ENCODE data around the gene SETD1A. TPM values are rescaled to one million over a fixed set of nuclear protein-coding genes. Genes with fewer than 3 reads are reported as not detected.

SETD1A gene
- total RNA-seq, 1 donor from 2014 or later: 18.0 TPM

GRCh38 chr16:31006086-31006385, 48.5 kb downstream of the SETD1A start:
- Mint-ChIP-seq H3K36me3 (ENCODE audit: low read depth) (no peaks in the 10 kb centered on the region), H3K4me3 (ENCODE audit: unreplicated experiment) (no peak overlapping the region), H3K9me3 (ENCODE audit: low read depth) (no peaks in the 10 kb centered on the region), H3K27me3 (ENCODE audit: low read depth) (no peaks in the 10 kb centered on the region), H3K27ac (ENCODE audit: unreplicated experiment) (no peak overlapping the region), H3K4me1 (ENCODE audit: low read depth) (peaks cover 12% of the 10 kb centered on the region)
- no peak for TF ChIP-seq CTCF (IDR thresholded peaks at IDR 0.05)
- no peak for DNase-seq (ENCODE audit: low spot score)

GRCh38 chr16:31006589-31006988, 49.0 kb downstream of the SETD1A start:
- Mint-ChIP-seq H3K9me3 (ENCODE audit: low read depth) (no peaks in the 10 kb centered on the region), H3K27ac (ENCODE audit: unreplicated experiment) (no peak overlapping the region), H3K36me3 (ENCODE audit: low read depth) (no peaks in the 10 kb centered on the region), H3K4me3 (ENCODE audit: unreplicated experiment) (no peak overlapping the region), H3K27me3 (ENCODE audit: low read depth) (peaks cover 2% of the 10 kb centered on the region), H3K4me1 (ENCODE audit: low read depth) (peaks cover 18% of the 10 kb centered on the region)
- TF ChIP-seq CTCF (IDR thresholded peaks at IDR 0.05): no peak
- no peak for DNase-seq (ENCODE audit: low spot score)

GRCh38 chr16:31007684-31008083, 50.1 kb downstream of the SETD1A start:
- DNase-seq (ENCODE audit: low spot score): no peak
- no peak for TF ChIP-seq CTCF (IDR thresholded peaks at IDR 0.05)
- Mint-ChIP-seq H3K27me3 (ENCODE audit: low read depth) (peaks cover 6% of the 10 kb centered on the region), H3K4me3 (ENCODE audit: unreplicated experiment) (no peak overlapping the region), H3K36me3 (ENCODE audit: low read depth) (no peaks in the 10 kb centered on the region), H3K9me3 (ENCODE audit: low read depth) (no peaks in the 10 kb centered on the region), H3K4me1 (ENCODE audit: low read depth) (peaks cover 20% of the 10 kb centered on the region), H3K27ac (ENCODE audit: unreplicated experiment) (no peak overlapping the region)

- peaks cover 20% of the 10 kb centered on the region for H3K4me1 Mint-ChIP-seq (ENCODE audit: low read depth)
- no peaks in the 10 kb centered on the region for H3K36me3 Mint-ChIP-seq (ENCODE audit: low read depth)
- no peak overlapping the region for H3K4me3 Mint-ChIP-seq (ENCODE audit: unreplicated experiment)
- no peak for DNase-seq (ENCODE audit: low spot score)
- no peak for TF ChIP-seq CTCF (IDR thresholded peaks at IDR 0.05)
- H3K27me3 Mint-ChIP-seq (ENCODE audit: low read depth): peaks cover 6% of the 10 kb centered on the region
- peak overlapping the region; percentile 27 for H3K27ac Mint-ChIP-seq (ENCODE audit: unreplicated experiment)
- H3K9me3 Mint-ChIP-seq (ENCODE audit: low read depth): no peaks in the 10 kb centered on the region
Observed at GRCh38 chr16:31008149-31008548, 50.6 kb downstream of the SETD1A start.

DNA sequence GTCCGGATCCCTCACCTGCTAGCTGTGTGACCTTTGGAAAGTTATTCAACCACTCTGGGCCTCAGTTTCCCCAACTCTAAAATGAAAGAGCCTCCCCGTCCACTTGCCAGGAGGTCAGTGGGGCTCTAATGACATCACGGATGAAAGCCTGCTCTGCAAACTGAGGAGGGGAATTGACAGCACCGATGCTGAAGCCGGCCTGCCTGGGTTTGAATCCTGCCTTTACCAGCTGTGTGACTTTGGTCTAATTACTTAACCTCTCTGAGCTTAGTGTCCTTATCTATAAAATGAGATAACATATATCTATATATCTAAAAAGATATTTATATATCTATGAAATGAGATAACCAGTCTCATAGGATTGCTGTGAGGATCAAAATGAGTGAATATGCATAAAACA, 51.0 kb downstream of the SETD1A start:
- Mint-ChIP-seq H3K36me3 (ENCODE audit: low read depth) (no peaks in the 10 kb centered on the region), H3K4me1 (ENCODE audit: low read depth) (peaks cover 17% of the 10 kb centered on the region), H3K4me3 (ENCODE audit: unreplicated experiment) (no peak overlapping the region), H3K27me3 (ENCODE audit: low read depth) (peaks cover 9% of the 10 kb centered on the region), H3K27ac (ENCODE audit: unreplicated experiment) (no peak overlapping the region), H3K9me3 (ENCODE audit: low read depth) (no peaks in the 10 kb centered on the region)
- TF ChIP-seq CTCF (IDR thresholded peaks at IDR 0.05): no peak
- DNase-seq (ENCODE audit: low spot score): no peak
